ENCODE measurements around the gene SLC26A8. TPM values are rescaled to one million over a fixed set of nuclear protein-coding genes. Genes with fewer than 3 reads are reported as not detected.
"Not testable (repeated sequence)": the region's sequence is repeated elsewhere in the genome, so short reads cannot be mapped to it uniquely, and the experiment has no call there.

The SLC26A8 gene
- total RNA-seq, 1 donor from 2014 or later, result not detected

GRCh38 chr6:35968821-35969220 is 55.6 kb downstream of the SLC26A8 start:
- intact Hi-C loops (cut with DNase I), result no loop called here
- no peak for ATAC-seq (ENCODE audit: poor library complexity)
- DNase-seq, result no peak

GRCh38 chr6:35967076-35967774 is 57.2 kb downstream of the SLC26A8 start:
- no peak for ATAC-seq (ENCODE audit: poor library complexity)
- intact Hi-C loops (cut with DNase I), result no loop called here
- no peak for DNase-seq

GRCh38 chr6:35962779-35963560 is 61.5 kb downstream of the SLC26A8 start:
- no peak for DNase-seq
- intact Hi-C loops (cut with DNase I), result no loop called here
- ATAC-seq (ENCODE audit: poor library complexity), result no peak

GRCh38 chr6:35960187-35960586 is 64.3 kb downstream of the SLC26A8 start:
- ATAC-seq (ENCODE audit: poor library complexity), result no peak
- no peak for DNase-seq
- intact Hi-C loops (cut with DNase I), result no loop called here

- intact Hi-C loops (cut with DNase I), result no loop called here
- no peak for ATAC-seq (ENCODE audit: poor library complexity)
- DNase-seq, result no peak
Observed at GRCh38 chr6:35955970-35956369, 68.5 kb downstream of the SLC26A8 start.

- ATAC-seq (ENCODE audit: poor library complexity), result no peak
- intact Hi-C loops (cut with DNase I), result no loop called here
Observed at GRCh38 chr6:35955521-35955920, 68.9 kb downstream of the SLC26A8 start.

GRCh38 chr6:35955071-35955470 is 69.4 kb downstream of the SLC26A8 start:
- no peak for DNase-seq
- intact Hi-C loops (cut with DNase I), result no loop called here
- ATAC-seq (ENCODE audit: poor library complexity), result no peak

More at GRCh38 chr6:35955521-35955920, 68.9 kb downstream of the SLC26A8 start:
- DNase-seq, result no peak

- ATAC-seq (ENCODE audit: poor library complexity) (no peak), DNase-seq (no peak)
- intact Hi-C loops (cut with DNase I), result no loop called here
Observed at GRCh38 chr6:35954333-35954732, 70.1 kb downstream of the SLC26A8 start.

GRCh38 chr6:35948725-35949124 is 75.7 kb downstream of the SLC26A8 start:
- DNase-seq (no peak), ATAC-seq (ENCODE audit: poor library complexity) (no peak)
- intact Hi-C loops (cut with DNase I), result no loop called here

- DNase-seq (no peak), ATAC-seq (ENCODE audit: poor library complexity) (no peak)
- intact Hi-C loops (cut with DNase I), result no loop called here
Observed at GRCh38 chr6:35945650-35946025, 78.8 kb downstream of the SLC26A8 start.

GRCh38 chr6:35943390-35943789 is 81.1 kb downstream of the SLC26A8 start:
- no peak for ATAC-seq (ENCODE audit: poor library complexity)
- intact Hi-C loops (cut with DNase I), result no loop called here
- DNase-seq, result no peak

- no peak for ATAC-seq (ENCODE audit: poor library complexity)
- no peak for DNase-seq
- intact Hi-C loops (cut with DNase I), result no loop called here
Observed at GRCh38 chr6:35942355-35942754, 82.1 kb downstream of the SLC26A8 start.

GRCh38 chr6:35941170-35941569 is 83.3 kb downstream of the SLC26A8 start:
- intact Hi-C loops (cut with DNase I); ATAC-seq (ENCODE audit: poor library complexity); DNase-seq: not testable (repeated sequence)

- ATAC-seq (ENCODE audit: poor library complexity); DNase-seq; intact Hi-C loops (cut with DNase I): not testable (repeated sequence)
Observed at GRCh38 chr6:35940014-35940413, 84.4 kb downstream of the SLC26A8 start.

- ATAC-seq (ENCODE audit: poor library complexity); intact Hi-C loops (cut with DNase I); DNase-seq: not testable (repeated sequence)
Observed at GRCh38 chr6:35939259-35939658, 85.2 kb downstream of the SLC26A8 start.

GRCh38 chr6:35936681-35937359 is 87.6 kb downstream of the SLC26A8 start:
- ATAC-seq (ENCODE audit: poor library complexity), result no peak
- intact Hi-C loops (cut with DNase I), result no loop called here
- no peak for DNase-seq

GRCh38 chr6:35935469-35935868 is 89.0 kb downstream of the SLC26A8 start:
- intact Hi-C loops (cut with DNase I), result no loop called here
- no peak for ATAC-seq (ENCODE audit: poor library complexity)
- DNase-seq, result no peak

- intact Hi-C loops (cut with DNase I), result no loop called here
- ATAC-seq (ENCODE audit: poor library complexity) (no peak), DNase-seq (no peak)
Observed at GRCh38 chr6:35933844-35934243, 90.6 kb downstream of the SLC26A8 start.

GRCh38 chr6:35931873-35932272 is 92.6 kb downstream of the SLC26A8 start:
- intact Hi-C loops (cut with DNase I); DNase-seq; ATAC-seq (ENCODE audit: poor library complexity): not testable (repeated sequence)
